HL-60 (cell line): ENCODE data around the gene CAMK1D.

ENCODE experiments used
- DNase-seq, 2 experiments: peaks; one replicate each; pipeline ENCODE4 v3.0.0-alpha.2; 2010 to 2020; ENCODE audit warnings: low read depth in 1 of 2, low spot score in 1 of 2
- H3K27ac ChIP-seq: fragments of 250-450 bp; sonication (Bioruptor Pico); replicated peaks from 2 replicates; pipeline ENCODE4 v1.5.1; 2020; ENCODE audit warnings: mild to moderate bottlenecking, moderate library complexity
- H3K27me3 ChIP-seq: fragments of 250-450 bp; sonication (Bioruptor Pico); 2 replicates; pipeline ENCODE4 v1.5.1; 2021; ENCODE audit warnings: mild to moderate bottlenecking, moderate library complexity; ENCODE audit not compliant: insufficient read depth, poor library complexity, severe bottlenecking
- H3K4me3 ChIP-seq: replicated peaks from 2 replicates; pipeline ENCODE4 v1.5.1; 2011; ENCODE audit warnings: mild to moderate bottlenecking, control low read depth, low read length; ENCODE audit not compliant: insufficient read depth
- CTCF ChIP-seq: IDR thresholded peaks from one replicate; pipeline ENCODE4 v1.5.1; 2011; ENCODE audit warnings: low read length, control low read depth, inconsistent platforms; ENCODE audit not compliant: insufficient read depth
- GABPA ChIP-seq: IDR thresholded peaks from 2 replicates; pipeline ENCODE4 v1.6.1; 2012; ENCODE audit warnings: low read depth
- POLR2AphosphoS5 ChIP-seq: IDR thresholded peaks from 2 replicates; pipeline ENCODE4 v1.6.1; 2012; ENCODE audit warnings: low read depth
- REST ChIP-seq: IDR thresholded peaks from 2 replicates; pipeline ENCODE4 v1.6.1; 2012; ENCODE audit warnings: low read depth; ENCODE audit not compliant: insufficient replicate concordance
- SPI1 ChIP-seq: IDR thresholded peaks from 2 replicates; pipeline ENCODE4 v1.6.1; 2012; ENCODE audit warnings: low read depth, mild to moderate bottlenecking, borderline replicate concordance

CAMK1D gene

DNA sequence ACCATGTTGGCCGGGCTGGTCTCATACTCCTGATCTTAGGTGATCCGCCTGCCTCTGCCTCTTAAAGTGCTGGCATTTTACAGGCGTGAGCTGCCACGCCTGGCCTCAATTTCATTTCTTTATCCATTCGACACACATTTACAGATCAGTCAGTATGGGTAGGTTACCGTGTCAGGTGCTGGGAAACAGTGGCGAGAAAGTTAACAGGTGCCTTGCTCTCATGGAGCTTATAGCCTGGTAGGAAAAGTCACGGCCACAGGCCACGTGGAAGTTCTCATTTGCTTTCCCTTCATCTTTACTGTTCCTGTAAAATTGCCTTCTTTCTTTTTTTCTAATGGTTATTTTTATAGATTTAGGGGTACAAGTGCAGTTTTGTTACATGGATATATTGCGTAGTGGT lies 2.6 kb upstream of the CAMK1D start:
- Histone ChIP-seq H3K27ac (no peak overlapping the region), H3K4me3 (no peak overlapping the region), H3K27me3 (no peaks in the 10 kb centered on the region)
- no peak for DNase-seq
- no peak for TF ChIP-seq CTCF
- no peak for TF ChIP-seq SPI1
- TF ChIP-seq POLR2AphosphoS5: no peak
- TF ChIP-seq GABPA: no peak
- TF ChIP-seq REST: no peak

GRCh38 chr10:12348294-12348869 lies 965 bp upstream of the CAMK1D start:
- H3K27ac ChIP-seq: no peak overlapping the region
- TF ChIP-seq SPI1 (no peak), REST (no peak), GABPA (no peak), CTCF (no peak), POLR2AphosphoS5 (no peak)
- no peaks in the 10 kb centered on the region for H3K27me3 ChIP-seq
- no peak for DNase-seq
- H3K4me3 ChIP-seq: peak overlapping the region; percentile 45

DNA sequence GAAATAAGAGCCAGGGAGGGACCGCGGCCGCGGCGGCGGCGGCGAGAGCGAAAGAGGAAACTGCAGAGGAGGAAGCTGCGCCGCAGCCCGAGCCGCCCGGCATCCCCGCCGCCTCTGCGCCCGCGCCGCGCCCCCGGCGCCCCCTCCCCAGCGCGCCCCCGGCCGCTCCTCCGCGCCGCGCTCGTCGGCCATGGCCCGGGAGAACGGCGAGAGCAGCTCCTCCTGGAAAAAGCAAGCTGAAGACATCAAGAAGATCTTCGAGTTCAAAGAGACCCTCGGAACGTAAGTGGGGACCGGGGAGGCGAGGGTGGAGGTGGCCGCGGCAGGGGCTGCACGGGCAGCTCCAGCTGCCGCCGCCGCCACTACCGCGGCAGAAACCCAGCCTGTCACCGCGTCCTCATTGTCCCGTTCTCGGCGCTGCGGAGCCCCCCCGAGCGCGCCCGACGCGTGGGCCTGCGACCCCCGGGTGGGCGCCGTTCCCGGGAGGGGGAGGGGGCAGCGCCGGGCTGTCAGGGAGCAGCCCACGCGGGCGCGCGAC lies 351 bp downstream of the CAMK1D start:
- H3K27ac ChIP-seq: no peak overlapping the region
- no peak for TF ChIP-seq GABPA
- TF ChIP-seq POLR2AphosphoS5: no peak
- TF ChIP-seq REST: no peak
- TF ChIP-seq CTCF: no peak
- TF ChIP-seq SPI1: no peak
- peak overlapping the region; percentile 45 for H3K4me3 ChIP-seq
- no peaks in the 10 kb centered on the region for H3K27me3 ChIP-seq
- DNase-seq: peak in 1 of 2 experiments; percentile 67
